Ishikawa (cell line): ENCODE data around the gene HSPBP1.

Experiments
- MAX ChIP-seq: IDR thresholded peaks from 2 replicates; pipeline ENCODE4 v1.6.1; 2012
- NFIC ChIP-seq: IDR thresholded peaks from 2 replicates; pipeline ENCODE4 v1.6.1; 2012
- RAD21 ChIP-seq: IDR thresholded peaks from 2 replicates; pipeline ENCODE4 v1.6.1; 2012; ENCODE audit warnings: low read depth
- REST ChIP-seq: IDR thresholded peaks from 2 replicates; pipeline ENCODE4 v1.6.1; 2012; ENCODE audit warnings: low read depth, mild to moderate bottlenecking
- TAF1 ChIP-seq: IDR thresholded peaks from 2 replicates; pipeline ENCODE4 v1.6.1; 2012; ENCODE audit warnings: low read depth, mild to moderate bottlenecking
- USF1 ChIP-seq: IDR thresholded peaks from 2 replicates; pipeline ENCODE4 v1.6.1; 2012
- YY1 ChIP-seq: IDR thresholded peaks from 2 replicates; pipeline ENCODE4 v1.6.1; 2012; ENCODE audit warnings: low read depth
- ZBTB7A ChIP-seq: IDR thresholded peaks from 2 replicates; pipeline ENCODE4 v1.6.1; 2012; ENCODE audit warnings: low read depth

GRCh38 chr19:55247621-55248099 is 32.2 kb downstream of the HSPBP1 start:
- TF ChIP-seq MAX: no peak
- no peak for TF ChIP-seq NFIC
- TF ChIP-seq REST: no peak
- no peak for TF ChIP-seq RAD21
- no peak for TF ChIP-seq ZBTB7A
- no peak for TF ChIP-seq YY1
- TF ChIP-seq USF1: no peak
- no peak for TF ChIP-seq TAF1
